Thoracic aorta (tissue), 2 donors: ENCODE results near the gene TREML1. TPM values are rescaled to one million over a fixed set of nuclear protein-coding genes. Genes with fewer than 3 reads are reported as not detected.
"Not testable (repeated sequence)": the region's sequence is repeated elsewhere in the genome, so short reads cannot be mapped to it uniquely, and the experiment has no call there.

Source experiments
- ATAC-seq: fragments of 150-250 bp; one replicate; pipeline ENCODE4 v1.8.0; 2017; ENCODE audit warnings: low read depth; ENCODE audit not compliant: insufficient number of reproducible peaks, low FRiP score
- DNase-seq: peaks from one replicate; pipeline ENCODE4 v3.0.0-alpha.2; 2020; ENCODE audit warnings: low spot score
- H3K27ac ChIP-seq, 2 donors: fragments of 200-600 bp; sonication (generic); 1 replicate in 1 of 2; 2 replicates in 1 of 2; pipeline ENCODE4 v1.5.1; 2016; ENCODE audit warnings: mild to moderate bottlenecking in 2 of 2, moderate library complexity in 2 of 2
- H3K27me3 ChIP-seq: fragments of 200-600 bp; sonication (generic); replicated peaks from 2 replicates; pipeline ENCODE4 v1.6.0; 2016; ENCODE audit warnings: mild to moderate bottlenecking; ENCODE audit not compliant: insufficient read depth
- H3K36me3 ChIP-seq: fragments of 200-600 bp; sonication (generic); one replicate; pipeline ENCODE4 v1.5.1; 2016
- H3K4me1 ChIP-seq, 2 donors: fragments of 200-600 bp; sonication (generic); 1 replicate in 1 of 2; 2 replicates in 1 of 2; pipeline versions ENCODE4 v1.5.1 to v1.6.0; 2016; ENCODE audit warnings: low read depth in 2 of 2, mild to moderate bottlenecking in 1 of 2; ENCODE audit not compliant: control insufficient read depth in 1 of 2
- H3K4me3 ChIP-seq: fragments of 200-600 bp; sonication (generic); 2 replicates; pipeline ENCODE4 v1.5.1; 2016; ENCODE audit warnings: mild to moderate bottlenecking
- H3K9me3 ChIP-seq: fragments of 200-600 bp; sonication (generic); 2 replicates; pipeline ENCODE4 v1.5.1; 2016
- total RNA-seq, 2 donors: library from RNA; depleted of rRNA; stranded (reverse); fragments of >200 nt; gene quantifications; one replicate each; pipeline versions ENCODE4 v1.1.0 to v1.2.3, GENCODE V29; 2016
- TF ChIP-seq, protein P1 (sequence below): fragments of 200-600 bp; sonication (generic); IDR thresholded peaks from one replicate; pipeline ENCODE4 v1.5.1; 2019; ENCODE audit warnings: antibody characterized with exemption

The TREML1 gene
- total RNA-seq, 2 donors from 2014 or later = 0.56 to 3.9 TPM

DNA sequence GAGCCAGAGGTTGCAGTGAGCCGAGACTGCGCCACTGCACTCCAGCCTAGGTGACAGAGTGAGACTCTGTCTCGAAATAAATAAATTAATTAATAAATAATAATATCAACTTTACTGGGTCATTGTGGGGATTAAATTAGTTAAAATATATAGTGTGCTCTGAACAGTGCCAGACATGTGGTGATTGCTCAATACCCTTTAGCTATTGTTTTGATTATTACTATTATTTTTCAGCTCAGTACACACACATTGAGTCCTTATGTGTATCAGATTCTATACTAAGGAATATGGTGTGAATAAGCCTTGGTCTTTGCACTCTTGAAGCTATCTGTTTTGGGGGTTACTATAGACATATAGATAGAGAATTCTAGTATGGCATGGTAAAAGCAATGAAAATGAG is 28.9 kb downstream of the TREML1 start:
- Histone ChIP-seq H3K27me3 (no peaks in the 10 kb centered on the region), H3K4me3 (no peak overlapping the region), H3K36me3 (peaks cover 7% of the 10 kb centered on the region), H3K27ac (no peak overlapping the region), H3K9me3 (no peaks in the 10 kb centered on the region), H3K4me1 (no peaks in the 10 kb centered on the region)
- TF ChIP-seq, protein P1, sequence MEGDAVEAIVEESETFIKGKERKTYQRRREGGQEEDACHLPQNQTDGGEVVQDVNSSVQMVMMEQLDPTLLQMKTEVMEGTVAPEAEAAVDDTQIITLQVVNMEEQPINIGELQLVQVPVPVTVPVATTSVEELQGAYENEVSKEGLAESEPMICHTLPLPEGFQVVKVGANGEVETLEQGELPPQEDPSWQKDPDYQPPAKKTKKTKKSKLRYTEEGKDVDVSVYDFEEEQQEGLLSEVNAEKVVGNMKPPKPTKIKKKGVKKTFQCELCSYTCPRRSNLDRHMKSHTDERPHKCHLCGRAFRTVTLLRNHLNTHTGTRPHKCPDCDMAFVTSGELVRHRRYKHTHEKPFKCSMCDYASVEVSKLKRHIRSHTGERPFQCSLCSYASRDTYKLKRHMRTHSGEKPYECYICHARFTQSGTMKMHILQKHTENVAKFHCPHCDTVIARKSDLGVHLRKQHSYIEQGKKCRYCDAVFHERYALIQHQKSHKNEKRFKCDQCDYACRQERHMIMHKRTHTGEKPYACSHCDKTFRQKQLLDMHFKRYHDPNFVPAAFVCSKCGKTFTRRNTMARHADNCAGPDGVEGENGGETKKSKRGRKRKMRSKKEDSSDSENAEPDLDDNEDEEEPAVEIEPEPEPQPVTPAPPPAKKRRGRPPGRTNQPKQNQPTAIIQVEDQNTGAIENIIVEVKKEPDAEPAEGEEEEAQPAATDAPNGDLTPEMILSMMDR = no peak
- no peak for ATAC-seq
- no peak for DNase-seq

DNA sequence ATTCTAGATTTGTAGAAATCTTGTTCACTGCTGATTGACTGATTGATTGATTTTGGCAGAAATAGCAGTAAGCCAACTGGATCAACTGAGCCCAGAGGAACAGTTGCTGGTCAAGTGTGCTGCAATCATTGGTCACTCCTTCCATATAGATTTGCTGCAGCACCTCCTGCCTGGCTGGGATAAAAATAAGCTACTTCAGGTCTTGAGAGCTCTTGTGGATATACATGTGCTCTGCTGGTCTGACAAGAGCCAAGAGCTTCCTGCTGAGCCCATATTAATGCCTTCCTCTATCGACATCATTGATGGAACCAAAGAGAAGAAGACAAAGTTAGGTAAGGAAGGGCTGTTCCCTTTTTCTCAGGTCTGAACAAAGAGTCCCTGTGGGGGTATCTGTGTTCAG is 31.2 kb downstream of the TREML1 start:
- no peaks in the 10 kb centered on the region for H3K9me3 ChIP-seq
- DNase-seq = no peak
- TF ChIP-seq, protein P1 = no peak
- H3K4me1 ChIP-seq = no peaks in the 10 kb centered on the region
- H3K36me3 ChIP-seq = peaks cover 7% of the 10 kb centered on the region
- H3K27ac ChIP-seq = no peak overlapping the region
- no peak overlapping the region for H3K4me3 ChIP-seq
- no peaks in the 10 kb centered on the region for H3K27me3 ChIP-seq
- ATAC-seq = no peak

DNA sequence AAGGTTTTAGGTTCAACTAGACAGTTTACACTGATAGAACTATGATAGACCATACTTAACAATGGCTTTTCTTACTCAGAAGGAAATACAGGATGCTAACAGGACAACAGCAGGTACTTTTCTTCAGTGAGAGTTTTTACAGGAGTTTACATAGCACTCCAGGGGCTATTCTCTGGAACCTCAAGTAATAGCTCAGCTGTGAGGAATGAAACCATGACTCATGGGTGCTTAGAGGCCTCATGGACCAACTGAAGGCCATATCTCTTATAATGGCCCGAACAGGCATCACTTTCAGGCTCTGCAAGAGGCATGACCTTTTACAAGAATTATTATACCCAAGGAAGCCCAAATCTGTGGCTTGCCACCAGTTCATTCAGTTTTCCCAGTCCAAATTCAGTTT is 31.8 kb downstream of the TREML1 start:
- Histone ChIP-seq H3K27ac (no peak overlapping the region), H3K36me3 (peaks cover 7% of the 10 kb centered on the region), H3K27me3 (no peaks in the 10 kb centered on the region), H3K4me3 (no peak overlapping the region), H3K4me1 (no peaks in the 10 kb centered on the region), H3K9me3 (no peaks in the 10 kb centered on the region)
- TF ChIP-seq, protein P1 = no peak
- DNase-seq (no peak), ATAC-seq (no peak)

DNA sequence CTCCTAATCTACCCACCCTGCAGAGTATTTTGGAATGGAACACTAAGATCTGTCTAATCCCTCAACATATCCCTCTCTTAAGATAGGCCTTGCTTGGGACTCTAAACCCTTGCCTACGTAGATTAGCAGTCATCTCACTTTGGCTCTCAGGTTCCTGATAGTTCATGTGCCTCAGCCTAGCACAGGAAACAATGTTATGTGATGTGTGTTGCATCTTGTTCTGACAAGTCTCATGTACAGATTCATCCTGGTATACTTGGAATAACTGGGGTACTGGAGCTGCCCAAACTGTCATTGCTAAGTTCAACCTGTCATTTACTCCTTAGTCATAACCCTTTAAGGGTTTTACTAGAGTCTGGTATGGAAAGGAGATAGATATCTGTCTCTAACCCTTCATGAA is 34.1 kb downstream of the TREML1 start:
- Histone ChIP-seq H3K4me3 (no peak overlapping the region), H3K36me3 (peaks cover 7% of the 10 kb centered on the region), H3K9me3 (no peaks in the 10 kb centered on the region), H3K4me1 (no peaks in the 10 kb centered on the region), H3K27ac (no peak overlapping the region), H3K27me3 (no peaks in the 10 kb centered on the region)
- no peak for DNase-seq
- no peak for ATAC-seq
- TF ChIP-seq, protein P1 = no peak

DNA sequence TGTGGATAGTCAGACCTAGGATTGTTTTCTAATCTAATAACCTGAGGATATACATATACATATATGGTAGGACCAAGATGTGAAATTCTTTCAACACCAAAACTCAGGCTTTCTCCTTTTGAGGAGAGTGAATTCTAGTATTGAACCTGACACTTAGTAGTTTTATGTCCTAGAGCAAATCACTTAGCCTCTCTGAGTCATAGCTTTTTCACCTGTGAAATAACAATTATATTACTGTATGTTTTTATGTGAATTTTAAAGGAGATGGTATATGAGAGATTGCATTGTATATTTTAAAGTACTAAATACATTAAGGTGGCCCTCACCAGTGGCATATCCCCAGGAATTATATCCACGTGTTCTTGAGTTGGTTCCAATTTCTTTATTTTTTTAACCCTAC is 34.6 kb downstream of the TREML1 start:
- Histone ChIP-seq H3K36me3 (peaks cover 7% of the 10 kb centered on the region), H3K9me3 (no peaks in the 10 kb centered on the region), H3K4me3 (no peak overlapping the region), H3K4me1 (no peaks in the 10 kb centered on the region), H3K27ac (no peak overlapping the region), H3K27me3 (no peaks in the 10 kb centered on the region)
- TF ChIP-seq, protein P1 = no peak
- no peak for ATAC-seq
- no peak for DNase-seq

DNA sequence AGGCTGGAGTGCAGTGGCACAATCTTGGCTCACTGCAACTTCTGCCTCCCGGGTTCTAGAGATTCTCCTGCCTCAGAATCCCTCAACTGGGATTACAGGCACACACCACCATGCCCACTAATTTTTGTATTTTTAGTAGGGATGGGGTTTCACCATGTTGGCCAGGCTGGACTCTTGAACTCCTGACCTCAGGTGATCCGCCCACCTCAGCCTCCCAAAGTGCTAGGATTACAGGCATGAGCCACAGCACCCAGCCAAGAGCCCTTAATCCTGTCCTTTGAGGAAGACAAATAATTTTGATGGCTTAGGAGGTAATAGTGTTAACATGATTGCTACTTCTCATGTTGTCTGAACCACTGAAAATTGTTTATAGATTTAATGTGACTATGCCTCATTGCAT is 39.1 kb downstream of the TREML1 start:
- not testable (repeated sequence) for ATAC-seq, H3K27me3 ChIP-seq, H3K4me3 ChIP-seq, DNase-seq, H3K36me3 ChIP-seq, H3K27ac ChIP-seq, H3K4me1 ChIP-seq, H3K9me3 ChIP-seq
